Cardiac atrium fibroblast (primary cell): ENCODE data around the gene RGS9. TPM values are rescaled to one million over a fixed set of nuclear protein-coding genes. Genes with fewer than 3 reads are reported as not detected.

Experiments
- total RNA-seq: library from RNA; depleted of rRNA; stranded (reverse); fragments of >200 nt; gene quantifications from 2 replicates; pipeline ENCODE4 v1.2.3, GENCODE V29; 2015

Gene RGS9
- total RNA-seq, result 2.5 and 4.5 TPM in 2 replicates

GRCh38 chr17:65137021-65137939, at the start of gene RGS9:
Gene RGS9, plus strand, starts transcription at chr17:65137370. Its CDS starts 171 bp downstream, at chr17:65137541.

Other genes with a start within 250 kb of the RGS9 start
- gene LRRC37A3, start 217.9 kb upstream of the RGS9 start, total RNA-seq, result 2.1 and 7.2 TPM in 2 replicates
- 35.7 and 43.4 TPM in 2 replicates for gene GNA13, start 80.6 kb upstream of the RGS9 start, total RNA-seq